ENCODE results near the gene CNOT4.
"Not testable (repeated sequence)": the region's sequence is repeated elsewhere in the genome, so short reads cannot be mapped to it uniquely, and the experiment has no call there.

The CNOT4 gene

DNA sequence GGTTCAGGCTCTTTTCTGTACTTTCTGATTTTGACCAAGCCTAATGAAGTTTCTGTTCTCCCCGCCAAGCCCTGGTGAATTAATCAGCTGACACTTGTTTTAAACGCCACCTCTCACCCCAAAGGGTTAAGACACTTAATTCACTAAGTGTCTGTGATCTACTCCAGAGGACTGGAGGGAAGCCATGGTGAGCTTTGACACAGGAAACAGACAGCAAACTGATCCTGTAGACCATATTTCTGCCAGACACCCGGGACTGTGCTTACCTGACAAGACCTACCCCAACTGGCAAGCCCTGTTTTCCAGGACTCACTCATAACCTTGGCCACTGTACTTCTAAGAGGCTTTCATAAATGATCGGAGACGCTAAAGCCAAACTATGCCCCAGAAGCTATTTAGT lies 150.3 kb downstream of the CNOT4 start:
- DNase-seq = no peak

DNA sequence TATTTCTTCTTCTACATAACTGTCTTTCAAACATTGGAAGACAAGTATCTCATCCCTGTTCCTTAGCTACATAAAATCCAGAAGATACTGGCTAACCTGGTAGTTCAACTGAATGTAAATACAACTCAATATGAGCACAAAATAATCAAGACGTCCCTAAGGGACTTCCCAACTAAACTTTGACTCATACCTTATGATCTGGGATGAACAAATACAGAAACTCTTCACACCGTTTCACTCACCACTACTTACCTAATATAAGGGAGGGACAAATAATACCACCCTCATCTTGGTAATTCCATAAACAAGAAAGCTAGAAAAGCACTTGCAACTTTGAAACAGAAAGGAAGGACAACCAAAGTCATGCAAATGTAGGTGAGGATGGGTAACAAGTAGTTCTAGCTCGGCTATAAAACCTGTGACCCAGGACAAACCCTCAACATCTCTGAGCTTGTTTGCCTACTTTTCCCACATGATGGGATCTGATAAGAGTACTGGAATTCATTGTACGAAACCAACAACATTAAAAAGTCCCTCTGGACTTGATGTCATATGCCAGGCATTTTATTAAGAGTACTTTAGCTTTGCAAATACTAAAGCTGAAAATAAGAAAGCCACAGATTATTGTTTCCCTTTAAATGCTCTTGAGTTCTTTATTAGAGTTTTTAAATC lies 154.4 kb downstream of the CNOT4 start:
- DNase-seq = no peak

DNA sequence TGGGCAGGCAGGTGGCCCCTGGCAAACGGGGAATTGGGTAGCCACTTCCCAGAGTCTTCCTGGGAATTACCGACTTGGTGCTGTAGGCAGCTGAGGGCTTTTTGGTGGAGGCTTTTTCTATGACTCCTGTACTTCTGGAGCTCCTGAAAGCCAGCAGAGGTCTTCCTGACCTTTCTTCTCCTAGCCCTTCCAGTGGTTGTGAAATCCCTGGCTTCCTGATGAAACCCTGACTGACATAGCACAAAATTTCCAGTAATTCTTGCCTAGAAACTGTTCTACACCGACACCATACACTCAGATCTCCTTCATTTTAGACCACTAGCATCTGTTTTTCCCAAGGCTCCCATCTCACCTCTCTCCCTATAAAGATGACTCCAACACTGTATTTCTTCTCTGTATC lies 156.1 kb downstream of the CNOT4 start:
- no peak for DNase-seq

DNA sequence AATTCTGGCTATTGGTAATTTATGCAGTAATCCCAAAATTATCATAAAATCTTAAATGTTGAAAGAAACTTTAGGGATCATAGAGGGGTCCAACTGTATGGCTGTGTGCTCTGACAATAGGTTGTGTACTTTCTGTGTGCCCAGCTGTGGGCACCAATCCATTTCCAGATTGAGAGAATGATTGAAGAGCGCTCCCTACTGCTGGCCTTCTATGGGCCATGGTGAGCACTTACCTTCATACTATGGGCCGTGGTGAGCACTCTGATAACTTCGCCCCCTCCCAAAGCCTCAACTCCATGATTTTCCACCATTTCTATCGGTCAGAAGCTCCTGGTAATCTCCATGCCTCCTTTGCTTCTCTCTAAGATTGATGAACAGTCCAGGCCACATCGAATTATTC lies 157.6 kb downstream of the CNOT4 start:
- DNase-seq = no peak

DNA sequence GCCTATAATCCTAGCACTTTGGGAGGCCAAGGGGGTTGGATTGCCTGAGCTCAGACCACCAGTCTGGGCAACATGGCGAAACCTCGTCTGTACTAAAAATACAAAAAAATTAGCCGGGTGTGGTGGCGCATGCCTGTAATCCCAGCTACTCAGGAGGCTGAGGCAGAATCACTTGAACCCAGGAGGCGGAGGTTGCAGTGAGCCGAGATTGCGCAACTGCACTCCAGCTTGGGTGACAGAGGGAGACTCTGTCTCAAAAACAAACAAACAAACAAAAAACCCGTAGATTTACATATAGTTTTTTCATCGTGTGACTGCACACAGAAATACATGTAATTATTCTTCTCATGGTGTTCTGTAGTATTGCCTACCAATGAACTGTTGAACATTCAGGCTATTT lies 158.8 kb downstream of the CNOT4 start:
- DNase-seq = not testable (repeated sequence)

DNA sequence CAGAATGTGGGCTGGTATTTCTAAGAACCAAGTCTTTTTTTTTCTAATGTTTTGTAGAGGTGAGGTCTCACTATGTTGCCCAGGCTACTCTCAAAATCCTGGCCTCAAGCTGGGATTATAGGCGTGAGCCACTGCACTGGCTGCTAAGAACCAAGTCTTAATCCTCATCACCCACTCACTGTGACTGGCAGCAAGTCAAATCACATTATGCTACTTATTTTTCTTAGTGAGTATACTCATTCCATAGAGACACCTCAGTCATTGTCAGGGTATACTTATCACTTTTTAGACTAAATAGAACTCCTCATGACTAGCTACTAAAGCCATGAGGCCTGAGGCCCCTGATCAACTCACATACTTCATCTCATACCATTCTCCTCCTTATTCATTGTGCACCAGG lies 160.2 kb downstream of the CNOT4 start:
- DNase-seq = no peak

DNA sequence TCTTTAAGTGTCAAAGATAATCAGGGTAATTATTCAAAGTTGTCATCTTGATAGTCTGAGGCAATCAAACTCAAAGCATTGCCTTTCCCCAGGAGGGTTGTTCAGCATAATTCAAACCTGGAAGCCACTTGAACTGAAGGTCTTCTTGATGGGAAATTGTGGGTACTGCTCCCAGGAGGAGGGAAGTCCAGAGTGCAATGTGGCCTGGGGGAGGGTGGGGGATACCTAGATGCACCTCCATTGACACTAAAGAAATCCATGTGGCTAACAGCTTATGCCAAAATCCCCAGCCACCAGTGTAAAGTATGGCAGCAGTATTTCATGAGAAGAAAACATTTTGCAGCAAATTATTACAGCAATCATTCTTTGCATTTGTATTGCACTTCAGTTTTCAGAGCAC lies 161.4 kb downstream of the CNOT4 start:
- no peak for DNase-seq

DNA sequence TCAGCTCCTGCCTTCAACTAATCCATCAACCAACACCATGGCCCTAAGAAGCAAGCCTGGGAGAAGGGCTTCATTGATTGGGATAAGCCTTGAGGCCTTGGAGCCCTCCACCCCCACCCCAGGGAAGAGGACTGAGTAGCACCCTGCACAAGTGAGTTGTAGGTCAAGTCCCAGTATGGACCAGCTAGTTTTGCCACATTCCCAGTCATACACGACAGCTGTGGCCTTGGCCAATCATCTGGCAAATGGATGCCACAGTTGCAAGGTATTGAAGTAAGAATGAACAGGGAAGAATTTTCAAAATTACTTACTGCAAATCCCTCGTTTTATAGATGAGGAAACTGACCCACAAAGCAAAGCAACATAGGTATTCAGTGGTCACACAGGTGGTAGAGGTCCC lies 166.5 kb downstream of the CNOT4 start:
- DNase-seq = no peak

DNA sequence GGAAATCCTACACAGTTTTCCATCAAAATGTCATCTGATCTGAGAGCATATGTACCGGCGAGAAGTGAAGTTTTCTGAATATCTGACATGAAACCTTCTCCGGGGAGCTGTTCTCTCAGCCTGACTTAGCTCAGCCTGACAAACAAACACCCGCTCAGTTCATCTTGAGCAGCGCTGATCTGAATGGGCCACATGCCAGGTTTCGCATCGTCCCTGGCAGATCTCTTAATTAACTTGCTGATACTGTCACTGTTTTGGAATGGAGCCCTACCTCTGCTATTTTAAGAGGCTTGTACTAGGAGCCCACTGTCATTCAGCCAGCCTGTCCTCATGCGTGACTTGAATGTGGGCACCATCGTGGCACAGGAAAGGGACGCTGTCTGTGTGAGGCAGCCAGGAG lies 167.0 kb downstream of the CNOT4 start:
- DNase-seq = no peak

DNA sequence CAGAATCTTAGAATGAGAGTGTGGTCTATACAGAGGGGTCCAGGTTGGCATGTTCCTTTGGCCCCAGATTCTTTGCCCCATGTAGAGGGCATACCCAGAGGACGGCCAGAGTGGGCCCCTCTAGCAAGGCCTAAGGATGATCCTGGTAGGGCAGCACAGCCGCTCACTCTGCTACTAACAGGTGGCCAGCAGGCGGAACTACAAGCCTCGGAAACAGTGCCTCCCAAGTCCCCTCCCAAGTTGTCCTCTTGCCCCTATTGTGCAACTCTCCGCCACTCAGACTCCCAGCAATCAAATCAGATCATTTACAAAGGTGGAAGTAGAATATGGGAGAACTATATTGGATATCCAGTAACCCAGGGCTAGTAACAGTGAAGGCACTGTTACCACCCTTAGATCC lies 168.9 kb downstream of the CNOT4 start:
- DNase-seq = no peak

DNA sequence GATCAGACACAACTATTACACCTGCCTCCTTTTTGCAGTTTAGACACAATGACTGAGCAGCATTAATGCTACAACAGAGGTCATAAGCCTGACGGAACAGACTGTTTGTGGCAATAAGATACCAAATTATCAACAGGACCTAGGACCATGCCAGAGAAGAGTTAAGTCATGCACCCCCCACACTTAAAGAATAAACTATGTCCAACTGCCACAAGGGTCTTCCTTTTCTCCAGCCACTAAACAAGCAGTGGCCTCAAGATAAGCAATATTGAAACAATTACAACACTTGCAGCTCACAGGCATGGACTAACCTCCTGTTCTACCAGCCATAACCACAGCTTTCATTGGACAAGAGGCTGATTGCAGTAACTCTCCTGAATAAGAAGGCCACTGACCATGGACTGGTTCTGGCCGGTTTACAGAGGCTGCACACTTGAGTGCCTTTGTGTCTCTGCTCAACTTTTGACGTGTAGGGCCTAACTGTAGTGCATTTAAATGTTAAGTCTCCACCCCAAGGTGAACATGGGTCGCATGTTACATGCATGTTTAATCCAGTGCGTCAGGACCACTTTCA lies 171.8 kb downstream of the CNOT4 start:
- no peak for DNase-seq

DNA sequence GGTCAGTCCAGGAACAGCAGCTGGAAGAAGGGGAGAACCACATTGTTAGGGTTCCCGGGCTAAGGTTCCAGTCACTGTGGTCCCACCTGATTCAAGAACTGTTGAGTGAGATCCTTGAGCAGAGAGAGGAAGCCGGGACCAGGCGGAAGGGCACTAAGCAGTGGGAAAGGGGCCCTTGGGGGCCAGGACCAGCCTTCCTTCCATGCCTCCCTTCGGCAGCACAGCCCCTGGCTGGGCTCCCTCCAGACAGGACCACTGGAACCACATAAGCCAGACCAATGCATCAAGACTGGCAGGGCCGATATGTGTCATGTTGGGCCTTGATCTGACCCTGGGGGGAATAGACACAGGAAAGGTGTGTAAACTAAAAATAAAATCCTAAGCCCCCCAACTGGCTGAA lies 172.4 kb downstream of the CNOT4 start:
- no peak for DNase-seq

DNA sequence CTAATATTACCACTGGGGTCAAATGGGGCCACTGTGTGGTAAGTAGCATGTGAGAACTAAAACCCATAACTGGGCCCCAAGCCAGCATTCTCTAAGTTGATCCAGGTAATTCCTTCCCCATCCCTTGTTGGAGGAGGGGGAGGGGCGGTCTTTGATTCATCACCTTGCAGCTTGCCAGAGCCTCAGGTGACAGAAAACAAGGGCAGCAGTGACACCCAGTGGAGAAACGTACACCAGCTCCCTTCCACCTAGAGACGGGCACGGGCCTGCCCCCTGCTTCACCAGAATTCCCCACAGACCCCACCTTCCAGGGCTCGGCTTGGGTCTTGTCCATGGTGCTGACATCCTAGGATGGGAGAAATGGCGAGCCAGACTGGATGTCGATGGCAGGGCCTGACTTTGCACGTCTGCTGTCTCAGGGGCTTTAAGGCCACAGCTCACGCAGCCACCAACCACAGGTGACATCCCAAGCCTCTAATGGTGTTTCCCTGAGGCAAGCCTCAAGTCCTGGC lies 174.2 kb downstream of the CNOT4 start:
- peak; percentile 22 for DNase-seq

DNA sequence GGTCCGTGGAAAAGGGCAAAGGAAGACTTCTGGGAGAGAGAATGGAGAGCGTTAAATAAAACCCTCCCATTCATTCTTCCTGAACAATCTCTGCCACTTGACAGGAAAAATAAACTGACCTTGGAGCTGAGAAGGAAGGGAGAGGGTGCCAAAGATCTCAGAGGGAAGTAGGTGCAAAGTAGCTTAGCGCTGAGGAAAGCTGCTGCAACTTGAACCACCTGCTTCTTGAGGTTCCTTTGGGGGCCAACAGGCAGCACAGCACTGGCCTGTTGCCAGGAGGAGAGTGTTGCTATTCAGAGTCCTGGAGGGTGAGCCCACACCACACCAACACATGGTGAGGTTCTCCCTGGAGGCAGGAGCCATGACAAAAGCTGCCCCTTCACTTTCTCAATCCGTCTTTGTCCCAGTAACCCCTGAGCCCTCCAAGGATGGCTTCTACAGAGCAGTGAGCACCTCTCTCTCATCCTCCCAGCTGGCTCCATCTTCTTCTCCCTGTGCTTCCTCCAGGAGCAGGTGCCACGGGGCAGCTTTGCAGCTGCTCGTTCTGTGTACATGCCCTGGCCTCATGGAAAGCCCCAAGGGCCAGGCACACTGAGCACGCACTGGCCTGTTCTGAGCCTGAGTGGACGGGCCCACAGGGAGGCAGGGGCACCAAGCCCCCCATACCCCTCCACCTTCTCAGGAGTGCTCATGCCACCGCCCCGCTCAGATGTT lies 174.9 kb downstream of the CNOT4 start:
- no peak for DNase-seq

DNA sequence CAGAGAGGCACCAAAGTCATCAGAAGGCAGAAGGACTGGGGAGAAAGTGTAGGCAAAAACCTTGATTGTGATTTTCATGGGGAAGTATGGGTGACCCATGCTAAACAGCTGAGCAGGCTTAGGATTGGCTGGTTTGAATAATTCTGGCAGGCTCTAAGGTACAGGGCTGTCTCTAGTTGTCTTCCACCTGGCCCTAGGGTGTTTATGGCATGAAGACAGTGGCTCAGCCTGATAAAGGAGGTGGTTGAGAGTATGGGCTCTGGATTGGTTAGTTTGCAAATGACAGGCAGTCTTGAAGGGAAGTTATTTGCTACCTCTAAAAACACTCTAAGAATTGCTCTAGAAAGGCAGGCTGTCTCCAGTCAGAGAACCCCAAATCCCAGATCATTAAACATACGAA lies 176.0 kb downstream of the CNOT4 start:
- no peak for DNase-seq

DNA sequence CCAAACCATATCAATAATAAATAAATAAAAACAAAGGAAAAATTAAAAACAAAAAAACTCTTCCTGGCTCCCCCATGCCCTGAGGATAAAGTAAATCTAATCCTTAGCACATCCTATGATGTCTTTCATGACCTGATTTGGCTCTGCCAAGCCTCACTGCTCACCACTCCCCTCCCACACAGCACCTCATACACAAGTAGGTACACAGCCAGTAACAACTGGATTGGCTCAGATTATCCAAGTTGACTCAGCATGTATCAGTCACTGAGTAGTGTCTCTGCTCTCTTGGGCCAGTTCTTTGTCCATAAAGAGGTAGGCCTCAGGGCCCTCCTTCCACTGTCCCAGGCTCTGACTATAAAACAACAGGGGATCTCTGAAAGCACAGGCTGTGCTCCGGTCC lies 176.7 kb downstream of the CNOT4 start:
- DNase-seq = no peak

DNA sequence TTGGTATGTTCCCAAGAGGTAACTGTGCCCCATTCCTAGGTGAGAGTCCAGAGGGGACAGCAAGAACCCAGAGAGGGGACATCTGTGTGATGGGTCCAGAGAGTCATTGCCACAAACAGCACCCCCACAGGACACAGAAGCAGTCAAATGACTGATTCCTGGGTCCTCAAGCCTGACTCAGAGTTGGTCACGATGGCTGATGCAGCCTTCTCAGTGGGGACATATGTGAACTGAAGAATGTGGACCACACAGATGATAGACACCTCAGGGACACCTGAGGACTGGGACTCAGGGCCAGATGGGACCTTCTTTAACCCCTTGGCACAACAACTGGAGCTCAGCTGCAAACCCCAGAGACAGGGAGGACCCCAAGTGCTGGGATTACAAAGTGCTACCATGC lies 179.8 kb downstream of the CNOT4 start:
- DNase-seq = no peak

DNA sequence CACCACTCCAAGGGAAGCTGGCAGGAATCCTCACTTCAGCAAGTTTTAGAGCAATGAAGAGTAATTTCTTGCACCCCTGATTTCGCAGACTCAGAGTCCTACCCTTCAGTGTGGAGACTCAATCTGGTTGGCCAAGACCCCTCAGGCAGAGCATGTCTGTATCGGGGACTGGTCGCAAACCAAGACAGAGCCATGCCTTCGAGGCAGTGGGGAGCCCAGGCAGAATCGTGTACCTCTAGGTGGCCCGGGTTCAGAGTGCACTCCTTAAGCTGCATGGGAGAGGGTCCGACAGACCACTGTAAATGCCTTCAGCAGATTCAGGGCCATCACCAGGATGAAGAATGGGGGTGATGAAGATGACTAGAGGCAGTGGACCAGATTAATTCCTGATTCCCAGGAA lies 181.4 kb downstream of the CNOT4 start:
- DNase-seq = no peak

DNA sequence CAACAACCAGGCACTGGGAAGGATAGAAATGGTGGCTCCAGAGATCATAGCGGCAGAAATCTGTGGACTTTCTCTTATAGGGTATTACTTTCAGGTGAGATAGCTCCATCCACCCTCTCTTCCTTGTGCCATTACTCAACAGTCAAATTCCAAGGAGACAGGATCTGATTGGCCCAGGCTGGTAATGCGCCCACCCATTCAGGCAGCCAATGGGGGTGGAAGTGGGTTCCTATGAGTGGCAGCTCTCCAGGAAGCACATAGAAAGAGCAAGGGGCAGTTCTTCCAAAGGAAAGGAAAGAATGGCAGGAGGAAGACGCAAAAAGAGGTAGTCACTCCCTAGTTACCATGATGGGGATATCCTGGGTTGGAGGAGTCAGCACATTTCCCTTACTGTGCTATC lies 181.8 kb downstream of the CNOT4 start:
- no peak for DNase-seq

DNA sequence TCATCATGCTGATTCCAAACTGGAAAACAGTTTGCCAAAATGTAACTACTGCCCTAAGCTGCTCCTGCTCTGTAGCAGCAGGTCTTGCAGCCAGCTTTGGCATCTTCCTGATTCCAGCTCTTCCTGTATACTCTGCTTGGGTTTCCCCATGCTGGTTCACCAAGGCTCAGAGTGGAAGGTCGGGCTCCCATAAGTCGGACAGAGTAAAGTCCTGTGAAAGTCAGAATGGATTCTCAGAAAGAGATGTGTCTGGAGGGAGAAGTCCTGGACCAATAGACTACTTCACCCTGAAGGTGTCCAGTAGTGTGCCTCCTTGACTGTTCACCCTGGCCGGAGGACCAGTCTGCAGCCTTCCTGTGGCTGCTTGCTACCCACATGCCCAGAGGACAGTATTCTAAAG lies 182.4 kb downstream of the CNOT4 start:
- DNase-seq = no peak

DNA sequence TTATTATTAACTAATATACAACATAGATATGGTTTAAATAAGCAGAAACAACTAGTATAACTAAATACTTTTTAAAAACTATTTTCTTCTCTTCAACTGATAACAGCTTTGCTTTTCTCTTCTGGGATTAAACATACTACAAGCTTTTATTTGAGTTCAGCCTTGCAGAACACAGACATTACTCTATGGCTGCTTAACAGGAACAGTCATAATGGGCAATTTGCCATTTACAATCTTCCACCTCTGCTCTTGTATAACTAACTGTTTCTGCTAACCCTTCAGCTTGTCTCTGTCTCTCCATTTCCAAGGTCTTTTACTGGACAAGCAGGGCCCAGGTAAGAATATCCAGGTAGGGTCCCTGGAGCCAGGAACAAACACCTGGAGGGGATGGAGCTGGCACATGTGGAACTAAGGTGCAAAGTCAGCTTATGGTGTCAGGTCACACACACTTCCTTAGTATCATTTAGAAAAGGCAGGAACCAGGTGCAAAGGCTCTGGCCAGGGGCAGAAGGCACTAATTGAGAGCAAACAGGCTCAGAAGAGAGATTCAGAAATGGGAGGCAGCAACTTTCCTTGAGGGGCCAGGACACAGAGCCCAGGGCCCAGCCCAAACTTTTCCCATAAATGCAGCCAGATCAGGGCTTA lies 183.1 kb downstream of the CNOT4 start:
- DNase-seq = no peak

DNA sequence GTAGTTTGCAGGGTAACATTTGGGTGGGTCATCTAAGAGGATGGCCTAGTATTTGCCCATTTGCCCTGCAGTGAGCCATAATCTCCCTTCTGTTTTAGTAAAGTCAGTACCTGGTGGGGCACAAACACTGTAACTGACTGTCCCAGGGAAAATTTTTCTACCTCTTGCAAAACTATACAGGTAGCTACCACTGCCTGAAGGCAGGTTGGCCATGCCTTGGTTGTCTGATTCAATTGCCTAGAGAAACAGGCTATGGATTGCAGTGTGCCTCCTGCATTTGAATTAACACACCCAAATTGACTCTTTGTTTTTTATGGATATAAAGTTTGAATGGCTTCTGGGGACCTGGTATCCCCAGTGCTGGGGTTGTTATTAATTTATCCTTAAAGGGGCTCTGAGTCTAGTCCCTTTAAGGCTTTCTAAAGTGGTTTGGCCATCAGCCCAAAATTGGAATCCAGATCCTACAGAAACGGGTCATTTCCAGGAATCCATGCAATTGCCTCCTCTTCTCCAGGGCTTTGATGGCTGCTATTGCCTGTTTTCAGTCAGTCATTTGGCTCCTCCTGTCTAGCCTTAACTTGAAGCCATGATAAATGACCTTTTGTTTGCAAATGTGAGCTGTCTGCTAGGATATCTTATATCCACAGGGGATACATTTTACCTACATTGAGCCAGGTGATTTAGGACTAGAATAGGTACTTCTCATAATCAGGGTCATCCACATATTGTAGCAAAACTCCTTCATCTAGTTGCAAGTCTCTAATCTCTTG lies 187.1 kb downstream of the CNOT4 start:
- DNase-seq = no peak

DNA sequence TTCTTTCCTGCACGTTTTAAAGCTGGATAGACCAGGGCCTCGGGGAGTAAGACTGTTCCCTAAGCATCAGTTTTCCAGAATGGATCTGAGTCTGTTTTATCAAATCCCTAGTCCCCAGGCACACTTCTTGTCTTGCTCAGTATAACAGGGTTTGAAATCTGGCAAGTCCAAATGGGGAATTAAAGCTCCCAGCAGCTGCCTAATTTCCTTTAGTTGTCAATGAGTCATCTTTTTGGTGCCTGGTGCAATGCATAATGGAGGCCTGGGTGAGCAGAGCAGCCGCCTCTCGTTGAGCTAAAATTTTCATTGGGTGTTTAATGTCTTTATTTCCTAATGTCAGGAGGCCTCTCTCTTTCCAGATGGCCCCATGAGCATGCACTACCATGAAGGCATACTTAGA lies 188.3 kb downstream of the CNOT4 start:
- DNase-seq = no peak

All from NCI-H1436 treated with DMSO at 0.1 percent for 48 hours (cell line).